Forelimb muscle (tissue), 1 donor: ENCODE data around the gene KHDRBS2. TPM values are rescaled to one million over a fixed set of nuclear protein-coding genes. Genes with fewer than 3 reads are reported as not detected.

ENCODE experiments used
- DNase-seq: peaks from one replicate; pipeline ENCODE4 v3.0.0-alpha.2; 2013; ENCODE audit warnings: low read depth
- polyA plus RNA-seq: library from polyadenylated mRNA; unstranded; fragments of 120-200 nt; gene quantifications from one replicate; pipeline ENCODE4 v1.2.1, GENCODE V29; 2013; ENCODE audit not compliant: insufficient read length

The KHDRBS2 gene
- polyA plus RNA-seq, 1 donor = 0.18 TPM

- no peak for DNase-seq
Observed at GRCh38 chr6:62175195-62175594, 110.8 kb downstream of the KHDRBS2 start.

GRCh38 chr6:62174548-62174947, 111.5 kb downstream of the KHDRBS2 start:
- no peak for DNase-seq

GRCh38 chr6:62167736-62168135, 118.3 kb downstream of the KHDRBS2 start:
- DNase-seq = no peak

- DNase-seq = no peak
Observed at GRCh38 chr6:62162858-62163257, 123.2 kb downstream of the KHDRBS2 start.

GRCh38 chr6:62152796-62153195, 133.2 kb downstream of the KHDRBS2 start:
- no peak for DNase-seq

- DNase-seq = no peak
Observed at GRCh38 chr6:62150048-62150663, 135.9 kb downstream of the KHDRBS2 start.

GRCh38 chr6:62146954-62147853, 138.8 kb downstream of the KHDRBS2 start:
- DNase-seq = no peak

GRCh38 chr6:62129127-62129526, 156.9 kb downstream of the KHDRBS2 start:
- no peak for DNase-seq

GRCh38 chr6:62119401-62119800, 166.6 kb downstream of the KHDRBS2 start:
- DNase-seq = no peak

GRCh38 chr6:62103186-62103859, 182.7 kb downstream of the KHDRBS2 start:
- no peak for DNase-seq

GRCh38 chr6:62102387-62102786, 183.6 kb downstream of the KHDRBS2 start:
- no peak for DNase-seq

- DNase-seq = no peak
Observed at GRCh38 chr6:62090442-62091229, 195.4 kb downstream of the KHDRBS2 start.

GRCh38 chr6:62089781-62090180, 196.2 kb downstream of the KHDRBS2 start:
- no peak for DNase-seq

GRCh38 chr6:62086047-62086446, 200.0 kb downstream of the KHDRBS2 start:
- DNase-seq = no peak

GRCh38 chr6:62075869-62076268, 210.2 kb downstream of the KHDRBS2 start:
- no peak for DNase-seq

- DNase-seq = no peak
Observed at GRCh38 chr6:62059901-62060300, 226.1 kb downstream of the KHDRBS2 start.

- DNase-seq = no peak
Observed at GRCh38 chr6:62057300-62057699, 228.7 kb downstream of the KHDRBS2 start.

GRCh38 chr6:62045502-62045901, 240.5 kb downstream of the KHDRBS2 start:
- DNase-seq = no peak

GRCh38 chr6:62043084-62043483, 242.9 kb downstream of the KHDRBS2 start:
- no peak for DNase-seq

GRCh38 chr6:62042429-62042828, 243.6 kb downstream of the KHDRBS2 start:
- DNase-seq = no peak

GRCh38 chr6:62039605-62040004, 246.4 kb downstream of the KHDRBS2 start:
- DNase-seq = no peak

GRCh38 chr6:62037445-62037844, 248.6 kb downstream of the KHDRBS2 start:
- no peak for DNase-seq
